Ishikawa (cell line): ENCODE measurements around the gene PRDX2.

Experiments used
- CEBPB ChIP-seq: IDR thresholded peaks from 2 replicates; pipeline ENCODE4 v1.6.1; 2012
- CREB1 ChIP-seq: IDR thresholded peaks from 2 replicates; pipeline ENCODE4 v1.6.1; 2012; ENCODE audit warnings: low read depth
- EGR1 ChIP-seq: IDR thresholded peaks from 2 replicates; pipeline ENCODE4 v1.6.1; 2012
- EP300 ChIP-seq: IDR thresholded peaks from 2 replicates; pipeline ENCODE4 v1.6.1; 2012; ENCODE audit warnings: borderline replicate concordance
- FOXM1 ChIP-seq: IDR thresholded peaks from 2 replicates; pipeline ENCODE4 v1.6.1; 2012; ENCODE audit warnings: low read depth, borderline replicate concordance
- MAX ChIP-seq: IDR thresholded peaks from 2 replicates; pipeline ENCODE4 v1.6.1; 2012
- NFIC ChIP-seq: IDR thresholded peaks from 2 replicates; pipeline ENCODE4 v1.6.1; 2012
- RAD21 ChIP-seq: IDR thresholded peaks from 2 replicates; pipeline ENCODE4 v1.6.1; 2012; ENCODE audit warnings: low read depth
- REST ChIP-seq: IDR thresholded peaks from 2 replicates; pipeline ENCODE4 v1.6.1; 2012; ENCODE audit warnings: low read depth, mild to moderate bottlenecking
- TAF1 ChIP-seq: IDR thresholded peaks from 2 replicates; pipeline ENCODE4 v1.6.1; 2012; ENCODE audit warnings: low read depth, mild to moderate bottlenecking
- TCF12 ChIP-seq: IDR thresholded peaks from 2 replicates; pipeline ENCODE4 v1.6.1; 2012; ENCODE audit warnings: low read depth
- TEAD4 ChIP-seq: IDR thresholded peaks from 2 replicates; pipeline ENCODE4 v1.6.1; 2012
- USF1 ChIP-seq: IDR thresholded peaks from 2 replicates; pipeline ENCODE4 v1.6.1; 2012
- YY1 ChIP-seq: IDR thresholded peaks from 2 replicates; pipeline ENCODE4 v1.6.1; 2012; ENCODE audit warnings: low read depth
- ZBTB7A ChIP-seq: IDR thresholded peaks from 2 replicates; pipeline ENCODE4 v1.6.1; 2012; ENCODE audit warnings: low read depth

The PRDX2 gene

GRCh38 chr19:12801466-12802266 lies at the start of gene PRDX2, which contains the start of gene THSD8:
TSS of gene PRDX2 (minus strand) at chr19:12801800. CDS start at chr19:12801261, 539 bp downstream.
TSS of gene THSD8 (plus strand) at chr19:12802069. CDS start at chr19:12802072, 3 bp downstream.
- TF ChIP-seq EP300 = peak; percentile 69; the same call in 1 of the 2 replicates
- peak; percentile 74 for TF ChIP-seq TCF12
- TF ChIP-seq TEAD4 = 0 out of 2 replicates have a peak, but pooled peaks have one; percentile 8
- no peak for TF ChIP-seq FOXM1
- TF ChIP-seq TAF1 = peak; percentile 88
- TF ChIP-seq EGR1 = peak; percentile 71
- no peak for TF ChIP-seq REST
- no peak; the same call in 1 of the 2 replicates for TF ChIP-seq YY1
- no peak; the same call in 1 of the 2 replicates for TF ChIP-seq NFIC
- 0 out of 2 replicates have a peak, but pooled peaks have one; percentile 15 for TF ChIP-seq CREB1
- TF ChIP-seq USF1 = no peak
- TF ChIP-seq MAX = peak; percentile 87
- TF ChIP-seq ZBTB7A = peak; percentile 91
- TF ChIP-seq CEBPB = no peak
- no peak for TF ChIP-seq RAD21

DNA sequence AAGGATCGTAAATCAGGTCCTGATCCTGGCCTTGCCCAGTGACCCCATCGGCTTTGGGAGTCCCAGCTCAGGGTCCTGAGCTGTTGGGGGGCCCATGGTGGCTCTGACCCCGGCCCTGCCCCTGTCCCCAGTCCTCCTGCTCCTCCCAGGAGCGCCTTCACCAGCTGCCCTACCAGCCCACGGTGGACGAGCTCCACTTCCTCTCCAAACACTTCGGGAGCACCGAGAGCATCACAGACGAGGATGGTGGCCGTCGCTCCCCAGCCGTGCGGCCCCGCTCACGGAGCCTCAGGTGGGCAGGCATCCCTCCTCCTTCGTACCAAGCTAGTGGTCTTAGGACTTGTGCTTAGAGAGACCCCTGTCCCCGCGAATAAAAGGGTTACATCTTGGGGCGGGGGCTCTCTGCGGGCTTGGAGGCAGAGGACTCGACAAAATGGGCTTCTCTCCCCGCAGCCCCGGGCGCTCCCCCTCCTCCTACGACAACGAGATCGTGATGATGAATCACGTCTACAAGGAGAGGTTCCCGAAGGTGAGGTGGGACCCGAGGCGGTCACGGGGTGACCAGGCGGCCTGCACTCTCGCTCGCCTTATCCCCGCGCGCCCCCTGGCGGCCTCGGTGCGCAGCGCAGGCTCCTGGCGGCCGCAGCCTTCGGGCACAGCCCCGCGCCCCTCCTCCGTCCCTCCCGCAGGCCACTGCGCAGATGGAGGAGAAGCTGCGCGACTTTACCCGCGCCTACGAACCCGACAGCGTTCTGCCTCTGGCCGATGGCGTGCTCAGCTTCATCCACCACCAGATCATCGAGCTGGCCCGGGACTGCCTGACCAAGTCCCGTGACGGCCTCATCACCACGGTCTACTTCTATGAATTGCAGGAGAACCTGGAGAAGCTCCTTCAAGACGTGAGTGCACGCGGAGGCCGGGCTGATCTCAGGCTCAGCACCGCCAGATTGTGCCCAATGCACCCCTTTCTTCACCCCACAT lies 45.8 kb upstream of the PRDX2 start:
- TF ChIP-seq YY1 (no peak), USF1 (peak; percentile 69), TCF12 (peak; percentile 23; the same call in 1 of the 2 replicates), RAD21 (peak; percentile 88), MAX (0 out of 2 replicates have a peak, but pooled peaks have one; percentile 39)

GRCh38 chr19:12843999-12844732 lies 42.6 kb upstream of the PRDX2 start:
- TF ChIP-seq CEBPB (no peak), TEAD4 (no peak), RAD21 (no peak), EGR1 (no peak), MAX (no peak), YY1 (no peak), REST (no peak), USF1 (no peak), ZBTB7A (no peak), NFIC (no peak), TAF1 (no peak), FOXM1 (no peak), TCF12 (no peak), CREB1 (no peak), EP300 (no peak)
